HG03025 (cell line): ENCODE data around the gene OR4D11.
"Not testable (repeated sequence)": the region's sequence is repeated elsewhere in the genome, so short reads cannot be mapped to it uniquely, and the experiment has no call there.

ENCODE experiments used
- ATAC-seq: cut with Tn5 transposase; IDR thresholded peaks from one replicate; pipeline ENCODE4 v1.9.1; 2021; ENCODE audit warnings: mild to moderate bottlenecking, moderate library complexity; ENCODE audit not compliant: unreplicated experiment, low FRiP score

Gene OR4D11

GRCh38 chr11:59503276-59503675 lies at the start of gene OR4D11:
TSS of gene OR4D11 (plus strand) at chr11:59503576. CDS start at chr11:59503576, 0 bp downstream.
- ATAC-seq, result no peak

GRCh38 chr11:59456661-59457060 lies 46.7 kb upstream of the OR4D11 start, which contains the start of gene OR4D6:
TSS of gene OR4D6 (plus strand) at chr11:59456961. CDS start at chr11:59456961, 0 bp downstream.
- ATAC-seq, result no peak

GRCh38 chr11:59459916-59460315 lies 43.5 kb upstream of the OR4D11 start:
- ATAC-seq, result no peak

- no peak for ATAC-seq
These were observed 40.2 kb upstream of the OR4D11 start for GRCh38 chr11:59463190-59463641.

GRCh38 chr11:59473015-59473414 lies 30.4 kb upstream of the OR4D11 start, which contains the start of gene OR4D10:
TSS of gene OR4D10 (plus strand) at chr11:59473315. CDS start at chr11:59477430, 4,115 bp downstream.
- no peak for ATAC-seq

GRCh38 chr11:59475176-59475575 lies 28.2 kb upstream of the OR4D11 start:
- no peak for ATAC-seq

- ATAC-seq, result no peak
These were observed 23.5 kb upstream of the OR4D11 start for GRCh38 chr11:59479906-59480305.

GRCh38 chr11:59480359-59480758 lies 23.0 kb upstream of the OR4D11 start:
- no peak for ATAC-seq

- ATAC-seq, result no peak
These were observed 1.4 kb upstream of the OR4D11 start for GRCh38 chr11:59501931-59502330.

- no peak for ATAC-seq
These were observed 7.7 kb downstream of the OR4D11 start, which contains the start of gene OR4D9 for GRCh38 chr11:59510941-59511589. TSS of gene OR4D9 (plus strand) at chr11:59511539. CDS start at chr11:59514913, 3,374 bp downstream.

- ATAC-seq, result no peak
These were observed 8.3 kb downstream of the OR4D11 start for GRCh38 chr11:59511675-59512074.

- ATAC-seq, result not testable (repeated sequence)
These were observed 16.8 kb downstream of the OR4D11 start for GRCh38 chr11:59520139-59520538.

- ATAC-seq, result no peak
These were observed 17.4 kb downstream of the OR4D11 start for GRCh38 chr11:59520741-59521140.

- ATAC-seq, result no peak
These were observed 20.2 kb downstream of the OR4D11 start for GRCh38 chr11:59523541-59523940.

GRCh38 chr11:59528711-59529110 lies 25.3 kb downstream of the OR4D11 start:
- ATAC-seq, result no peak

- no peak for ATAC-seq
These were observed 29.2 kb downstream of the OR4D11 start for GRCh38 chr11:59532620-59533019.

GRCh38 chr11:59534676-59535075 lies 31.3 kb downstream of the OR4D11 start:
- no peak for ATAC-seq

GRCh38 chr11:59542142-59542810 lies 38.9 kb downstream of the OR4D11 start:
- no peak for ATAC-seq

GRCh38 chr11:59543713-59544112 lies 40.3 kb downstream of the OR4D11 start:
- ATAC-seq, result not testable (repeated sequence)

GRCh38 chr11:59544869-59545178 lies 41.4 kb downstream of the OR4D11 start:
- no peak for ATAC-seq

- no peak for ATAC-seq
These were observed 42.0 kb downstream of the OR4D11 start for GRCh38 chr11:59545179-59546020.
